ENCODE measurements around the gene PIK3CB.

GRCh38 chr3:138732456-138732855, 102.3 kb downstream of the PIK3CB start:
- TF ChIP-seq CTCF (conservative IDR thresholded peaks at IDR 0.05) (no peak), ZFX (IDR thresholded peaks at IDR 0.05) (no peak)
